ENCODE measurements around the gene PFDN1. TPM values are rescaled to one million over a fixed set of nuclear protein-coding genes. Genes with fewer than 3 reads are reported as not detected.

The PFDN1 gene
- total and polyA plus RNA-seq, 9 of the 15 experiments (the other 6 are each of a cell fraction or from before 2014, with no cell fraction given) = 45.5 to 215 (median 78.0) TPM

DNA sequence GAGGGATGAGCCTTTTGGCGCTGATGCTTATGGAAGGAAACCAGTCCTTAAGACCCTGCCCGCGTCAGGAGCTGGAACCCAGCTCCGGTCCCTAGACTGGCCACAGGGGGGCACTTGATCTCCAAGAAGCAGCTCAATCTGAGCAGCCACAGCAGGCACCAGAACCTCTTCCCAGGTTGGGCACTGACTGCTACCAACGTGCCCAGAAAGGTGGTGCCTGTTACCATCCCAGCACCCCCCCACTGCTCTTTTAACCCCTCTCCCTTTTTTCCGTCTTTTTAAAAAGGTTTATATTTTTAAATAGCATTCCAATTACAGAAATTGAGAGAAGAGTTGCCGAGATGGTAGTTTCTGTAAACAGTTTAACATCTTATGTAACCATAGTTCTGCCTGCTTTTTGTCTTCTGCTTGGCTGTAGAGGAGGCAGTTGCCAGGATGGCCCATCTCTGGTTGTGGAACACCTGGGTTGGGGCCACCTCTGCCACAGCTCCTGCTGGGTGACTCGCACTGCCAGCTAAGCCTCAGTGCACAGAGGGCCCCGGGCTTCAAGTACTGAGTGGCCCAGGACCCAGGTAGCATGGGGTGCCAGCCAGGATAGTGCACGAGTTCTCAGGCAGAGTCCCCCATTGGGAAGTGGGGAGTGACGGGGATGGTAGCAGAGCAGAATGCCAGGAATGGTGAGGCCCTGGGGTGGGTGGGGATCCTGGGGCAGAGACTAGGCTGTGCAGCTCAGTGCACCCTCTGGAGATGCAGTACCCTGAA, 62.8 kb downstream of the PFDN1 start:
- BruUV-seq (replicated peaks) = no TSS peak
- Histone ChIP-seq H3K79me2 (ENCODE audit: control insufficient read depth, insufficient read depth, low read length) (peaks cover 12% of the 10 kb centered on the region; the same call in 2 of the 3 replicates), H3K9me1 (ENCODE audit: control insufficient read depth, insufficient read depth, low read length) (no peaks in the 10 kb centered on the region), H3K4me1 (replicated peaks in 1 of 2; ENCODE audit: control insufficient read depth in 2 of 2, insufficient read depth in 2 of 2, low read length in 2 of 2) (peaks cover 15 to 30% of the 10 kb centered on the region in 2 experiments), H4K20me1 (replicated peaks; ENCODE audit: control insufficient read depth, insufficient read depth, low read length) (peaks cover 28% of the 10 kb centered on the region), H3K4me2 (ENCODE audit: insufficient read depth, low read length) (no peak overlapping the region), H3K9ac (ENCODE audit: insufficient read depth in 1 of 2, low read depth in 2 of 2, low read length in 2 of 2) (no peak overlapping the region), H2AFZ (ENCODE audit: low read depth, low read length) (no peak overlapping the region), H3K9me3 (replicated peaks; ENCODE audit: control insufficient read depth, insufficient read depth, low read depth, low read length) (no peaks in the 10 kb centered on the region), H3K27me3 (ENCODE audit: control insufficient read depth in 2 of 2, insufficient read depth in 2 of 2, low read length in 2 of 2) (no peaks in the 10 kb centered on the region), H3K36me3 (ENCODE audit: control insufficient read depth, insufficient read depth, low read length) (peaks cover 24% of the 10 kb centered on the region), H3K27ac (ENCODE audit: extremely low read depth, low read depth, low read length) (no peak overlapping the region), H3K4me3 (no peak overlapping the region)
- WGBS (ENCODE audit: insufficient coverage, low coverage, missing lambda C conversion rate) = 41% methylated on average over 8 of the region's 11 CpGs
- DNase-seq (ENCODE audit: extremely low read depth in 1 of 4, low spot score in 3 of 4) (peak; percentile 55 to 74 (median 68)), ATAC-seq (peak; percentile 82), FAIRE-seq (peak; percentile 80)
- ChIA-PET CTCF (ENCODE audit: low intra/inter-chr PET ratio) (interaction anchor here (0.7 to 2.4 kb wide), 3 partner anchors 112 to 123 kb away, joined by 3 to 11 read pairs (median 4); no protein-coding TSS in a partner anchor), POLR2A (interaction anchor here (0.6 to 1.8 kb wide), 9 partner anchors 9 to 87 kb away, joined by 3 to 9 read pairs (median 3); no protein-coding TSS in a partner anchor)
- in situ Hi-C loops (cut with MboI) (loop anchor here (5.0 to 10.0 kb wide), 2 partner anchors 117 to 485 kb away; no protein-coding TSS in a partner anchor), intact Hi-C loops (cut with micrococcal nuclease) (loop anchor here (1.0 to 10.0 kb wide), 4 partner anchors 71 to 492 kb away; partner anchors contain the start of gene SRA1)
- TF ChIP-seq ZNF3 (CRISPR knock-in tag; IDR thresholded peaks at IDR 0.05) (no peak), POLR2AphosphoS2 (IDR thresholded peaks at IDR 0.05; ENCODE audit: low read length) (no peak), HDAC3 (IDR thresholded peaks at IDR 0.05; ENCODE audit: borderline replicate concordance, partially characterized antibody) (no peak), CTCFL (IDR thresholded peaks at IDR 0.05; ENCODE audit: borderline replicate concordance, insufficient read depth, low read depth, low read length, poor library complexity, severe bottlenecking) (peak; percentile 47), TAF15 (IDR thresholded peaks at IDR 0.05; ENCODE audit: low read depth, low read length) (no peak), KAT7 (CRISPR knock-in tag; IDR thresholded peaks at IDR 0.05; ENCODE audit: borderline replicate concordance) (no peak), ESRRA (IDR thresholded peaks at IDR 0.05; ENCODE audit: borderline replicate concordance, low read depth) (no peak), ZNF224 (CRISPR knock-in tag; IDR thresholded peaks at IDR 0.05) (no peak), E4F1 (CRISPR knock-in tag; IDR thresholded peaks at IDR 0.05; ENCODE audit: borderline replicate concordance) (no peak), ZNF431 (CRISPR knock-in tag; IDR thresholded peaks at IDR 0.05) (no peak)
- TF ChIP-seq, protein P1, sequence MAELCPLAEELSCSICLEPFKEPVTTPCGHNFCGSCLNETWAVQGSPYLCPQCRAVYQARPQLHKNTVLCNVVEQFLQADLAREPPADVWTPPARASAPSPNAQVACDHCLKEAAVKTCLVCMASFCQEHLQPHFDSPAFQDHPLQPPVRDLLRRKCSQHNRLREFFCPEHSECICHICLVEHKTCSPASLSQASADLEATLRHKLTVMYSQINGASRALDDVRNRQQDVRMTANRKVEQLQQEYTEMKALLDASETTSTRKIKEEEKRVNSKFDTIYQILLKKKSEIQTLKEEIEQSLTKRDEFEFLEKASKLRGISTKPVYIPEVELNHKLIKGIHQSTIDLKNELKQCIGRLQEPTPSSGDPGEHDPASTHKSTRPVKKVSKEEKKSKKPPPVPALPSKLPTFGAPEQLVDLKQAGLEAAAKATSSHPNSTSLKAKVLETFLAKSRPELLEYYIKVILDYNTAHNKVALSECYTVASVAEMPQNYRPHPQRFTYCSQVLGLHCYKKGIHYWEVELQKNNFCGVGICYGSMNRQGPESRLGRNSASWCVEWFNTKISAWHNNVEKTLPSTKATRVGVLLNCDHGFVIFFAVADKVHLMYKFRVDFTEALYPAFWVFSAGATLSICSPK (IDR thresholded peaks at IDR 0.05; ENCODE audit: borderline replicate concordance) = no peak
- TF ChIP-seq, protein P2, sequence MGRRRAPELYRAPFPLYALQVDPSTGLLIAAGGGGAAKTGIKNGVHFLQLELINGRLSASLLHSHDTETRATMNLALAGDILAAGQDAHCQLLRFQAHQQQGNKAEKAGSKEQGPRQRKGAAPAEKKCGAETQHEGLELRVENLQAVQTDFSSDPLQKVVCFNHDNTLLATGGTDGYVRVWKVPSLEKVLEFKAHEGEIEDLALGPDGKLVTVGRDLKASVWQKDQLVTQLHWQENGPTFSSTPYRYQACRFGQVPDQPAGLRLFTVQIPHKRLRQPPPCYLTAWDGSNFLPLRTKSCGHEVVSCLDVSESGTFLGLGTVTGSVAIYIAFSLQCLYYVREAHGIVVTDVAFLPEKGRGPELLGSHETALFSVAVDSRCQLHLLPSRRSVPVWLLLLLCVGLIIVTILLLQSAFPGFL (CRISPR knock-in tag; IDR thresholded peaks at IDR 0.05) = no peak

Data from K562 (cell line).